Heart right ventricle (tissue), 16 donors: ENCODE results near the gene CDADC1. TPM values are rescaled to one million over a fixed set of nuclear protein-coding genes. Genes with fewer than 3 reads are reported as not detected.
"Not testable (repeated sequence)": the region's sequence is repeated elsewhere in the genome, so short reads cannot be mapped to it uniquely, and the experiment has no call there.

ENCODE experiments used
- ATAC-seq, 8 donors: fragments of 200-7000 bp; cut with Tn5 transposase; one replicate each; pipeline ENCODE4 v1.9.1; 2020; ENCODE audit warnings: mild to moderate bottlenecking in 8 of 8, moderate library complexity in 8 of 8, moderate number of reproducible peaks in 1 of 8
- DNase-seq, 2 donors: peaks; one replicate each; pipeline ENCODE4 v3.0.0-alpha.2; 2020
- H3K27ac ChIP-seq, 10 donors: fragments of 200-600 bp; sonication (generic) in 2 of 10; one replicate each; pipeline versions ENCODE4 v1.5.0 to v1.8.0; 2020 to 2022; ENCODE audit warnings: mild to moderate bottlenecking in 3 of 10
- H3K27me3 ChIP-seq, 7 donors: fragments of 200-600 bp; one replicate each; pipeline ENCODE4 v1.8.0; 2021 to 2022; ENCODE audit warnings: mild to moderate bottlenecking in 2 of 7
- H3K36me3 ChIP-seq, 9 donors: fragments of 200-600 bp; sonication (generic) in 1 of 9; one replicate each; pipeline versions ENCODE4 v1.5.0 to v1.8.0; 2020 to 2022; ENCODE audit warnings: mild to moderate bottlenecking in 2 of 9
- H3K4me1 ChIP-seq, 9 donors: fragments of 200-600 bp; sonication (generic) in 1 of 9; one replicate each; pipeline versions ENCODE4 v1.5.0 to v1.8.0; 2020 to 2022; ENCODE audit warnings: mild to moderate bottlenecking in 4 of 9
- H3K4me3 ChIP-seq, 10 donors: fragments of 200-600 bp; sonication (generic) in 2 of 10; one replicate each; pipeline versions ENCODE4 v1.5.0 to v1.8.0; 2020 to 2022; ENCODE audit warnings: mild to moderate bottlenecking in 7 of 10, moderate library complexity in 2 of 10
- H3K9me3 ChIP-seq, 11 donors: fragments of 200-600 bp in 10 of 11; sonication (generic) in 2 of 11; one replicate each; pipeline versions ENCODE4 v1.5.0 to v1.8.0; 2013 to 2022; ENCODE audit warnings: mild to moderate bottlenecking in 2 of 11, control low read depth in 1 of 11, moderate library complexity in 1 of 11
- CTCF ChIP-seq, 9 donors: fragments of 200-600 bp; sonication (generic) in 2 of 9; IDR thresholded peaks; one replicate each; pipeline versions ENCODE4 v1.5.0 to v1.8.0; 2021 to 2022; ENCODE audit warnings: antibody characterized with exemption in 9 of 9, mild to moderate bottlenecking in 5 of 9, moderate library complexity in 1 of 9
- WGBS, 2 donors: extraction: QIAGEN DNeasy Blood & Tissue Kit; methylation state at CpG; one replicate each; pipeline ENCODE4 v1.1.7; 2013; ENCODE audit warnings: inconsistent platforms in 1 of 2; 5-methylcytosine and 5-hydroxymethylcytosine counted together
- intact Hi-C, 10 donors: fragments of 100-400 bp; cut with DNase I; formaldehyde crosslinking; loops; one replicate each; pipeline versions ENCODE4 v1.11.1 to v1.14.2; 2022
- polyA plus RNA-seq, 2 donors: library from polyadenylated mRNA; stranded (reverse); fragments of 200-250 nt; gene quantifications; one replicate each; pipeline ENCODE4 v1.2.3, GENCODE V29; 2013
- total RNA-seq, 10 donors: library from RNA; stranded (reverse); fragmentation: NEBNext Ultra II Directional in 3 of 10; extraction: Animal tissue kit (Norgen Biotek cat#: 25700) in 3 of 10; gene quantifications; one replicate each; pipeline versions ENCODE4 v1.2.1 to v1.2.4, GENCODE V29; 2021 to 2023
- donor health status: Arrhythmogenic right ventricular cardiomyopathy.
- donor health status: ischemic (EF 13 %, LVEDD 7.1; RV severe dilation, severe dysfunction).
- donor health status: healthy with polysubstance abuse.
- donor health status: DM: no; HTN: yes; CAD: no.
- donor health status: DM: no; HTN: no; CAD: no.
- donor health status: ischemic (EF 25% LVEDD 6.9; RV normal size, moderate dysfunction).
- donor health status: ischemic (EF 25% LVEDD 5.7; RV mildly dilated, moderate dysfunction).
- donor health status: healthy.
- donor health status: DM: yes; HTN: yes; CAD: no.
- donor health status: Ischemic cardiomyopathy.
- donor health status: ischemic (EF 35%, LVEDD 5.7; RV mildly dilated, moderate dysfunction).
- donor health status: nonischemic (EF 11% LVEDD 7.7; RV severe dilation, severe dysfunction).
- donor health status: DM: yes; HTN: yes; CAD: no.
- donor health status: PGD.
- donor health status: ischemic (EF 29% LVEDD 5.4; RV normal size, mild dysfunction).
- donor health status: nonischemic (EF 23%, LVEDD 6.1; RV moderate dilation, normal function).

The CDADC1 gene
- total and polyA plus RNA-seq, 12 donors, result 4.9 to 12.7 (median 8.9) TPM

DNA sequence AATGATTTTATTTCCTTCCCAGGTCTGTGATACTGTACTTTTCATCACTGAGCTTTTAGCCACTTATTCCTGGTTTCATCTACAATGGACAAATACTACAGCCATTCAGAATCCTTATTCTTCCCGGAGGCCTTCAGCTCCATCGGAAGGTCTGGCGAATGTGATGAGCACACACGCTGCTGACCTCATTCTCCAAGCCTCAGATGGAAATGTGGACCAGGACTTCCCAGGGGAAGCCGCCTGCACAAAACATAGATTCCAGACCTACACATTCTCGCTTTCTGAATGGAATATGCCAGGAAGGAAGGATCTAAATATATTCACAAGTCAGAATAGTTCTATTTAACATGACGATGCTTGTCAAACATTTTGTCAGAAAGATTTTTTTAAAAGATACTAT is 75.6 kb downstream of the CDADC1 start:
- WGBS, 2 donors, result 77 to 83% methylated on average over 7 of the region's 7 CpGs
- no peak for DNase-seq

GRCh38 chr13:49326222-49326917 is 78.6 kb downstream of the CDADC1 start:
- WGBS, 2 donors, result 66 to 68% methylated on average over 7 of the region's 7 CpGs
- no peak for TF ChIP-seq CTCF (IDR thresholded peaks at IDR 0.05)
- intact Hi-C loops, result no loop called here
- no peaks in the 10 kb centered on the region for H3K9me3 ChIP-seq
- no peak for DNase-seq
- H3K27me3 ChIP-seq, result no peaks in the 10 kb centered on the region
- no peak for ATAC-seq
- H3K4me1 ChIP-seq, result peaks cover 0 to 20% (median 0%) of the 10 kb centered on the region in 9 donors
- H3K27ac ChIP-seq, result no peak overlapping the region
- no peak overlapping the region for H3K4me3 ChIP-seq
- H3K36me3 ChIP-seq, result peaks cover 0 to 33% (median 0%) of the 10 kb centered on the region in 9 donors

More for the DNA sequence above, 75.6 kb downstream of the CDADC1 start:
- H3K27me3 ChIP-seq, result no peaks in the 10 kb centered on the region
- H3K27ac ChIP-seq, result no peak overlapping the region
- H3K9me3 ChIP-seq, result no peaks in the 10 kb centered on the region
- peaks cover 0 to 21% (median 6%) of the 10 kb centered on the region in 9 donors for H3K4me1 ChIP-seq
- no peak for ATAC-seq
- peaks cover 0 to 22% (median 0%) of the 10 kb centered on the region in 9 donors for H3K36me3 ChIP-seq
- H3K4me3 ChIP-seq, result no peak overlapping the region
- no peak for TF ChIP-seq CTCF (IDR thresholded peaks at IDR 0.05)
- intact Hi-C loops, result no loop called here

GRCh38 chr13:49327145-49327544 is 79.4 kb downstream of the CDADC1 start:
- H3K9me3 ChIP-seq, H3K4me3 ChIP-seq, DNase-seq, ATAC-seq, intact Hi-C loops, H3K27me3 ChIP-seq, H3K27ac ChIP-seq: not testable (repeated sequence)
- Histone ChIP-seq H3K36me3 (peaks cover 0 to 35% (median 0%) of the 10 kb centered on the region in 9 donors), H3K4me1 (peaks cover 0 to 19% (median 0%) of the 10 kb centered on the region in 9 donors)
- 98 to 99% methylated on average over 3 of the region's 3 CpGs for WGBS, 2 donors

DNA sequence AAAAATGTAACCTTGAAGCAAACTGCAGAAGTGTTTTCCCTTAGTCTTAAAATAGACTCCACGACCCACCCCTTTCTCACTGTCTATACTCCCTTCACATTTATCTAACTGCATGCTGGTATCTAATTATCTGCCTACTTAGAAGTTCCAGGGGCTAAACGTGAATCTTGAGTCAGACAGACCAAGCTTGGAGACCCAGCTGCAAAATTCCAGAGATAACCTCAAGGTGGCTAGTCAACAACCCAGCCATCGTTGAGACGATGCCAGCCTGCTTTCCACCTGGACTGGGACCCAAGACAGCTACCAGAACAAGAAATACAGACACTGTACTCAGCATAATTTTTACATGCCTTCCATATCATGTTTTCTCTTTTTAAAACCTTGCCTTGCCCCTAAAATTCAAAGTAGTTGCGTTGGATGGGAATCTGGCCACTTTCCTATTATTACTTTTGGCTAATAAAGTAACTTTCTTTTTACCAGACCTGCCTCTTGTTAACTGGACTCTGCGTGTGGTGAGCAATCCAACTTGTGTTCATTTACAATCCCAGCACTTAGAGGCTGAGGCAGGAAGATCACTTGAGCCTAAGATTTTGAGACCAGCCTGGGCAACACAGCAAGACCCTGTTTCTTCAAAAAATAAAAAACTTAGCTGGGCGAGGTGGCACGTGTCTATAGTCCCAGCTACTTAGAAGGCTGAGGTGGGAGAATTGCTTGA is 82.3 kb downstream of the CDADC1 start:
- no peaks in the 10 kb centered on the region for H3K9me3 ChIP-seq
- H3K4me1 ChIP-seq, result peaks cover 0 to 8% (median 0%) of the 10 kb centered on the region in 9 donors
- 60 to 69% methylated on average over 8 of the region's 8 CpGs for WGBS, 2 donors
- H3K36me3 ChIP-seq, result peaks cover 0 to 27% (median 0%) of the 10 kb centered on the region in 9 donors
- no peak for TF ChIP-seq CTCF (IDR thresholded peaks at IDR 0.05)
- no peaks in the 10 kb centered on the region for H3K27me3 ChIP-seq
- H3K27ac ChIP-seq, result no peak overlapping the region
- H3K4me3 ChIP-seq, result no peak overlapping the region
- intact Hi-C loops, result no loop called here
- DNase-seq (no peak), ATAC-seq (no peak)

GRCh38 chr13:49330546-49330864 is 82.8 kb downstream of the CDADC1 start:
- 98 to 100% methylated on average over 1 of the region's 1 CpG for WGBS, 2 donors
- intact Hi-C loops, result no loop called here
- no peak for TF ChIP-seq CTCF (IDR thresholded peaks at IDR 0.05)
- Histone ChIP-seq H3K4me3 (no peak overlapping the region), H3K36me3 (peaks cover 0 to 27% (median 0%) of the 10 kb centered on the region in 9 donors), H3K9me3 (no peaks in the 10 kb centered on the region), H3K27ac (no peak overlapping the region), H3K27me3 (no peaks in the 10 kb centered on the region), H3K4me1 (peaks cover 0 to 8% (median 0%) of the 10 kb centered on the region in 9 donors)
- ATAC-seq (no peak), DNase-seq (no peak)
